OCI-LY1 (cell line): ENCODE results near the gene DIDO1.

Experiments
- CTCF ChIP-seq: fragments of 200-600 bp; sonication (generic), shearing (Covaris generic); IDR thresholded peaks from 2 replicates; pipeline ENCODE4 v1.5.1; 2017; ENCODE audit warnings: mild to moderate bottlenecking, antibody characterized with exemption, low read length, moderate library complexity, mixed read lengths
- EZH2 ChIP-seq: fragments of 200-600 bp; sonication (generic), shearing (Covaris generic); IDR thresholded peaks from 2 replicates; pipeline ENCODE4 v1.8.0; 2017; ENCODE audit warnings: borderline replicate concordance, mixed run types, mild to moderate bottlenecking, antibody characterized with exemption, low read length, moderate library complexity, mixed read lengths

- TF ChIP-seq CTCF (no peak), EZH2 (no peak)
These were observed 27.8 kb upstream of the DIDO1 start for GRCh38 chr20:62953839-62954703.
